Mesenchymal stem cell (in vitro differentiated cells and primary cell): ENCODE results near the gene CEP112.

Experiments used
- DNase-seq: peaks from one replicate; pipeline ENCODE4 v3.0.0-alpha.2; 2013
- H2AFZ ChIP-seq: one replicate; pipeline ENCODE4 v1.6.1; 2013; ENCODE audit warnings: low read depth, mild to moderate bottlenecking, control low read depth, inconsistent platforms, low read length, moderate library complexity
- H2AK5ac ChIP-seq: 2 replicates; pipeline ENCODE4 v1.6.1; 2013; ENCODE audit warnings: low read length, moderate library complexity, mild to moderate bottlenecking, inconsistent platforms; ENCODE audit not compliant: severe bottlenecking
- H2BK120ac ChIP-seq: one replicate; pipeline ENCODE4 v1.6.1; 2013; ENCODE audit warnings: low read depth, mild to moderate bottlenecking, inconsistent platforms, low read length, moderate library complexity
- H2BK12ac ChIP-seq, 2 experiments: one replicate each; pipeline ENCODE4 v1.6.1; 2013; ENCODE audit warnings: inconsistent platforms in 2 of 2, low read length in 2 of 2, mild to moderate bottlenecking in 2 of 2, moderate library complexity in 2 of 2, control low read depth in 1 of 2
- H2BK15ac ChIP-seq: one replicate; pipeline ENCODE4 v1.6.1; 2013; ENCODE audit warnings: mild to moderate bottlenecking, low read depth, inconsistent platforms; ENCODE audit not compliant: poor library complexity, severe bottlenecking
- H2BK5ac ChIP-seq: 2 replicates; pipeline ENCODE4 v1.6.1; 2013; ENCODE audit warnings: low read depth, mild to moderate bottlenecking, low read length, control low read depth, inconsistent platforms; ENCODE audit not compliant: poor library complexity, severe bottlenecking
- H3K14ac ChIP-seq, 2 experiments: one replicate each; pipeline ENCODE4 v1.6.1; 2013; ENCODE audit warnings: inconsistent platforms in 2 of 2, low read length in 2 of 2, control low read depth in 1 of 2, mild to moderate bottlenecking in 1 of 2, moderate library complexity in 1 of 2
- H3K18ac ChIP-seq, 2 experiments: one replicate each; pipeline ENCODE4 v1.6.1; 2013; ENCODE audit warnings: inconsistent platforms in 2 of 2, low read length in 2 of 2, control low read depth in 1 of 2, low read depth in 1 of 2, mild to moderate bottlenecking in 1 of 2
- H3K23ac ChIP-seq, 2 experiments: one replicate each; pipeline ENCODE4 v1.6.1; 2013; ENCODE audit warnings: inconsistent platforms in 2 of 2, low read length in 2 of 2, mild to moderate bottlenecking in 2 of 2, moderate library complexity in 2 of 2, control low read depth in 1 of 2
- H3K27ac ChIP-seq: 2 replicates; pipeline ENCODE4 v1.5.1; 2013; ENCODE audit warnings: mild to moderate bottlenecking, moderate library complexity, low read length, control low read depth, inconsistent platforms; ENCODE audit not compliant: poor library complexity, severe bottlenecking
- H3K27me3 ChIP-seq, 2 experiments: 2 replicates each; pipeline versions ENCODE4 v1.6.1 to v1.7.0; 2013; ENCODE audit warnings: low read length in 2 of 2, mild to moderate bottlenecking in 2 of 2, moderate library complexity in 2 of 2, control low read depth in 1 of 2, inconsistent platforms in 1 of 2; ENCODE audit not compliant: control insufficient read depth in 1 of 2, insufficient read depth in 1 of 2
- H3K36me3 ChIP-seq, 2 experiments: 2 replicates each; pipeline versions ENCODE4 v1.6.1 to v1.7.0; 2013; ENCODE audit warnings: low read length in 2 of 2, control low read depth in 1 of 2, inconsistent platforms in 1 of 2, low read depth in 1 of 2, mild to moderate bottlenecking in 1 of 2; ENCODE audit not compliant: insufficient read depth in 2 of 2, control insufficient read depth in 1 of 2
- H3K4ac ChIP-seq, 2 experiments: one replicate each; pipeline ENCODE4 v1.6.1; 2013; ENCODE audit warnings: inconsistent platforms in 2 of 2, low read length in 2 of 2, mild to moderate bottlenecking in 2 of 2, moderate library complexity in 2 of 2, control low read depth in 1 of 2, low read depth in 1 of 2
- H3K4me1 ChIP-seq: 2 replicates; pipeline ENCODE4 v1.6.1; 2013; ENCODE audit warnings: low read depth, low read length, control low read depth; ENCODE audit not compliant: control insufficient read depth, insufficient read depth
- H3K4me2 ChIP-seq: 2 replicates; pipeline ENCODE4 v1.6.1; 2013; ENCODE audit warnings: low read length, mild to moderate bottlenecking, inconsistent platforms; ENCODE audit not compliant: poor library complexity, severe bottlenecking
- H3K4me3 ChIP-seq, 2 experiments: 2 replicates each; pipeline versions ENCODE4 v1.5.1 to v1.7.0; 2013; ENCODE audit warnings: low read length in 2 of 2, mild to moderate bottlenecking in 2 of 2, control low read depth in 1 of 2, low read depth in 1 of 2; ENCODE audit not compliant: insufficient read depth in 1 of 2
- H3K79me1 ChIP-seq: replicated peaks from 2 replicates; pipeline ENCODE4 v1.6.1; 2013; ENCODE audit warnings: mild to moderate bottlenecking, control low read depth, low read length, inconsistent platforms; ENCODE audit not compliant: poor library complexity, severe bottlenecking
- H3K9ac ChIP-seq: 2 replicates; pipeline ENCODE4 v1.7.0; 2013; ENCODE audit warnings: mild to moderate bottlenecking, low read length, moderate library complexity
- H3K9me3 ChIP-seq: 2 replicates; pipeline ENCODE4 v1.7.0; 2013; ENCODE audit warnings: mild to moderate bottlenecking, low read length; ENCODE audit not compliant: control insufficient read depth
- H4K8ac ChIP-seq: one replicate; pipeline ENCODE4 v1.6.1; 2013; ENCODE audit warnings: inconsistent platforms, mild to moderate bottlenecking, low read length, moderate library complexity
- H4K91ac ChIP-seq: one replicate; pipeline ENCODE4 v1.6.1; 2013; ENCODE audit warnings: mild to moderate bottlenecking, low read length, inconsistent platforms
- WGBS: methylation state at CpG from one replicate; pipeline ENCODE4 v1.1.7; 2013; ENCODE audit warnings: mixed read lengths; 5-methylcytosine and 5-hydroxymethylcytosine counted together

CEP112 gene

DNA sequence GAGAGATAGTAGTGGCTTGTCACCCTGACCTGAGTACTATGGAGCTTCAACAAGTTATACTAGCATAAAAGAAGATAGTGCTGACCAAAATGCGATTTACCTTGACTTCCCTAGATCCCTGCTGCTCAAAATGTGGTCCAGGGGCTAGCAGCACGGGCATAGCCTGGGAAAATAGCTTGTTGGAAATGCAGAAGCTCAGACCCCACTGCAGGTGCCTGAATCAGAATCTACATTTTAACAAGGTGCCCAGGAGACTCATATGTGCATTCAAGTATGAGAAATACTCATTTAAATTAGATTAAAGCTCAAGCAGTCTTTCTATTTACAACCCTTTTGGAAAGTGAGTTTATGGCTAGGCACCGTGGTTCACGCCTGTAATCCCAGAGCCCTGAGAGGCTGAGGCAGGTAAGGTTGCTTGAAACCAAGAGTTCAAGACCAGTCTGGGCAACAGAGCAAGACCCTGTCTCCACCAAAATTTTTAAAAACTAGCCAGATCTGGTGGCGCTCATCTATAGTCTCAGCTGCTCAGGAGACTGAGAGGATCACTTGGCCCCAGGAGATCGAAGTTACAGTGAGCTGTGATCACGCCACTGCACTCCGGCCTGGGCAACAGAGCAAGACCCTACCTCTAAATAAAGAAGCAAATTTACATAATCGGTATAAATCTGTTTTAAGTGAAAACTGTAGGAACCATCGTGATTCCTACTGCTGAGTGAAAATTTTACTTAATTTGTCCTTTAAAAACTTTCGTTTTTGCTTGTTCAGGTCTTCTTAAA is 30.0 kb upstream of the CEP112 start:
- no peak for DNase-seq
- Histone ChIP-seq H3K4me2 (no peak overlapping the region), H2BK5ac (no peak overlapping the region), H2BK120ac (no peak overlapping the region), H2AFZ (no peak overlapping the region), H3K79me1 (no peaks in the 10 kb centered on the region), H3K36me3 (no peaks in the 10 kb centered on the region), H3K23ac (no peak overlapping the region), H3K4me1 (no peaks in the 10 kb centered on the region), H3K27ac (no peak overlapping the region), H3K9ac (no peak overlapping the region), H4K91ac (no peak overlapping the region), H4K8ac (no peak overlapping the region), H3K18ac (no peak overlapping the region), H3K14ac (no peak overlapping the region), H3K27me3 (peaks cover 5 to 7% of the 10 kb centered on the region in 2 experiments), H3K4ac (no peak overlapping the region), H3K4me3 (no peak overlapping the region), H2BK12ac (no peak overlapping the region), H2AK5ac (no peak overlapping the region), H2BK15ac (no peak overlapping the region), H3K9me3 (no peaks in the 10 kb centered on the region)
- WGBS = 89% methylated on average over 5 of the region's 11 CpGs

DNA sequence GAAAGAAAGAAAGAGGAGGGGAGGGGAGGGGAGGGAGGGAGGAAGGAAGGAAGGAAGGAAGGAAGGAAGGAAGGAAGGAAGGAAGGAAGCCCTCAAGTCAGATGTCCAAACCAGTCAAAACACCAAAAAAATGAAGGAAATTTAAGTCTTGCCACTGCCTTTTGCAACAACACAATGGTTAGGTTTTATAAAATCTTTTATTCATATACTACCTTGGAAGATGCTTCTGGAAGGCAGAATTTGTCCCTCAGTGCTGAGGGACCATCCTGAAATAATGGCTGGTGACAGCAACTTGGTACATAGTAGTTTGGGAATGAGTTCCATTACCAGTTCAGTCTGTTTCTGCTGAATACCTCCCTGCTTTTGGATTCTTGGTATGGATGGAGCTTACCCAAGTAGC is 29.4 kb upstream of the CEP112 start:
- no peak overlapping the region for H2BK5ac ChIP-seq
- no peak overlapping the region for H2BK120ac ChIP-seq
- no peaks in the 10 kb centered on the region for H3K4me1 ChIP-seq
- no peak overlapping the region for H2BK15ac ChIP-seq
- H3K4me3 ChIP-seq = no peak overlapping the region
- no peak overlapping the region for H4K8ac ChIP-seq
- no peak overlapping the region for H4K91ac ChIP-seq
- no peak overlapping the region for H3K27ac ChIP-seq
- H3K23ac ChIP-seq = no peak overlapping the region
- H2AK5ac ChIP-seq = no peak overlapping the region
- H3K18ac ChIP-seq = no peak overlapping the region
- no peak overlapping the region for H3K4ac ChIP-seq
- no peak overlapping the region for H2AFZ ChIP-seq
- no peak for DNase-seq
- H3K79me1 ChIP-seq = no peaks in the 10 kb centered on the region
- no peak overlapping the region for H3K14ac ChIP-seq
- H3K36me3 ChIP-seq = no peaks in the 10 kb centered on the region
- H2BK12ac ChIP-seq = no peak overlapping the region
- H3K9me3 ChIP-seq = no peaks in the 10 kb centered on the region
- H3K4me2 ChIP-seq = no peak overlapping the region
- H3K9ac ChIP-seq = no peak overlapping the region
- peaks cover 5 to 7% of the 10 kb centered on the region in 2 experiments for H3K27me3 ChIP-seq

DNA sequence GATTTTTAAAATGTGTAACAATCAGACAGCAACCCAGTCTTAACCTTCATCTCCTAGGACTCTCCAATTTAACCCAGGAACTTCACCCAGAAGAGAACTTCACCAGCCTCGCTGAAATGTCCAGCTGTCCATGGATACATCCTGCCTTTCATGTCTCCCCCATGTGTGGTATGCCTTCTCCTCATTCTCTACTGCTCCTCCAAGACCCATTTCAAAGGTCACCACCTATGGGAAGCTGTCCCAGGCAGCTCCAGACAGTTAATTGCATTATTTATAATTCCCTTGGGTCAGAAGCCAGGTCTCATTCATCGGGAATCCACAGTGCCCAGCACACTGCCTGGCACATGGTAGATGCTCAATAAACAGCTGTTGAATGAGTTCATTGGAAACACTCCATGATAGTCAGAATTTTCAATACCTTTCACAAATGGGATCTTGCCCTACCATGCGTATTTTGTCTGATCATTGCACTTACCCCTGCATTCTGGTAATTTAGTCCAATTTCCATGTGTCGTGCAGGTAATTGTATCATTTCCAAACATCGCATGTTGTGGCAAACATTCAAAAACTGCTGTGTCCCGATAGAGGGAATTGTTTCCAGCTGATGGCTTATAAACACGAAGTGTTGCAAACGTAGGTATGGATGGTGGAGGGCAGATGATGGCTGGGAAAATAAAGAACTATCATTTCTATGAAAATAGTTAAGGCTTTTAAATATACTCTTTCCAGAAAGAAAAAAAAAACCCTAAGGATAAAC is 28.3 kb upstream of the CEP112 start:
- Histone ChIP-seq H3K14ac (no peak overlapping the region), H3K18ac (no peak overlapping the region), H4K8ac (no peak overlapping the region), H3K4me1 (no peaks in the 10 kb centered on the region), H3K27me3 (peaks cover 7 to 11% of the 10 kb centered on the region in 2 experiments), H3K36me3 (no peaks in the 10 kb centered on the region), H2AK5ac (no peak overlapping the region), H4K91ac (no peak overlapping the region), H3K27ac (no peak overlapping the region), H2BK5ac (no peak overlapping the region), H2AFZ (no peak overlapping the region), H3K23ac (no peak overlapping the region), H3K4me2 (no peak overlapping the region), H3K79me1 (no peaks in the 10 kb centered on the region), H3K9me3 (no peaks in the 10 kb centered on the region), H3K9ac (no peak overlapping the region), H2BK12ac (no peak overlapping the region), H2BK120ac (no peak overlapping the region), H3K4ac (no peak overlapping the region), H2BK15ac (no peak overlapping the region), H3K4me3 (no peak overlapping the region)
- no peak for DNase-seq
- WGBS = 79% methylated on average over 7 of the region's 8 CpGs

DNA sequence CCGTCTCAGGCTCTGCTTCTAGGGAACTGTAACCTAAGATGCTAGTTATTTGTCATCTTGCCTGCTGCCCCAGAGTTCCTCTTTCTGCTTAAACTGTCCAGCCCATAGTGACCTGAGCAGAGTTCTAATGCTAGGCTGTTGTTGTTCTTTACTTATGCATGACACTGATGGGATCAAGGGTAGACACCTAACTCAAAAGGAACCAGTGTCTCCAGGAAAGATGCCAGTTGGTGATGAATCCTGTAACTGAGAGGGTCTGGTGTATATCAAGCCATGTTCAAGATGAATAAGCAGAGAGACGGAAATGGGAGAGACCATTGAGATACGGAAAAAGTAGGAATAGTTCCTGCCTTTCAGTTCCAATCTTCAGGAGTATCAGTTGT is 23.6 kb upstream of the CEP112 start:
- Histone ChIP-seq H2BK5ac (no peak overlapping the region), H3K4me3 (no peak overlapping the region), H2BK15ac (no peak overlapping the region), H2AFZ (no peak overlapping the region), H3K23ac (no peak overlapping the region), H3K18ac (no peak overlapping the region), H3K4me1 (no peaks in the 10 kb centered on the region), H2AK5ac (no peak overlapping the region), H3K79me1 (no peaks in the 10 kb centered on the region), H2BK12ac (no peak overlapping the region), H3K27me3 (peaks cover 0 to 16% of the 10 kb centered on the region in 2 experiments), H3K9ac (no peak overlapping the region), H3K14ac (no peak overlapping the region), H4K8ac (no peak overlapping the region), H3K27ac (no peak overlapping the region), H3K9me3 (no peaks in the 10 kb centered on the region), H4K91ac (no peak overlapping the region), H3K4me2 (no peak overlapping the region), H2BK120ac (no peak overlapping the region), H3K36me3 (no peaks in the 10 kb centered on the region), H3K4ac (no peak overlapping the region)
- no peak for DNase-seq
- WGBS = 100% methylated on average over 1 of the region's 3 CpGs
